Right atrium auricular region (tissue), 2 donors: ENCODE results near the gene CREB3L2. TPM values are rescaled to one million over a fixed set of nuclear protein-coding genes. Genes with fewer than 3 reads are reported as not detected.

Experiments
- DNase-seq: peaks from one replicate; pipeline ENCODE4 v3.0.0-alpha.2; 2019; ENCODE audit warnings: low spot score
- H3K27ac ChIP-seq, 2 donors: fragments of 200-600 bp; sonication (generic); 1 replicate in 1 of 2; 2 replicates in 1 of 2; pipeline ENCODE4 v1.5.1; 2016 to 2019
- H3K27me3 ChIP-seq, 2 donors: fragments of 200-600 bp; sonication (generic); one replicate each; pipeline versions ENCODE4 v1.5.1 to v1.6.0; 2017 to 2019
- H3K36me3 ChIP-seq: fragments of 200-600 bp; sonication (generic); one replicate; pipeline ENCODE4 v1.5.1; 2016
- H3K4me1 ChIP-seq, 2 donors: fragments of 200-600 bp; sonication (generic); one replicate each; pipeline versions ENCODE4 v1.5.1 to v1.6.0; 2017 to 2019
- H3K4me3 ChIP-seq, 2 donors: fragments of 200-600 bp; sonication (generic); 1 replicate in 1 of 2; 2 replicates in 1 of 2; pipeline ENCODE4 v1.5.1; 2017 to 2019; ENCODE audit warnings: mild to moderate bottlenecking in 1 of 2, moderate library complexity in 1 of 2
- H3K9me3 ChIP-seq, 2 donors: fragments of 200-600 bp; sonication (generic); one replicate each; pipeline ENCODE4 v1.5.1; 2019
- total RNA-seq, 2 donors: library from RNA; depleted of rRNA; stranded (reverse); fragments of >200 nt; gene quantifications; one replicate each; pipeline ENCODE4 v1.1.0, GENCODE V29; 2016
- TF ChIP-seq, protein P1 (sequence below), 2 donors: fragments of 200-600 bp; sonication (generic); IDR thresholded peaks; one replicate each; pipeline ENCODE4 v1.5.1; 2019; ENCODE audit warnings: antibody characterized with exemption in 2 of 2

CREB3L2 gene
- total RNA-seq, 2 donors from 2014 or later, result 25.6 to 39.6 TPM

DNA sequence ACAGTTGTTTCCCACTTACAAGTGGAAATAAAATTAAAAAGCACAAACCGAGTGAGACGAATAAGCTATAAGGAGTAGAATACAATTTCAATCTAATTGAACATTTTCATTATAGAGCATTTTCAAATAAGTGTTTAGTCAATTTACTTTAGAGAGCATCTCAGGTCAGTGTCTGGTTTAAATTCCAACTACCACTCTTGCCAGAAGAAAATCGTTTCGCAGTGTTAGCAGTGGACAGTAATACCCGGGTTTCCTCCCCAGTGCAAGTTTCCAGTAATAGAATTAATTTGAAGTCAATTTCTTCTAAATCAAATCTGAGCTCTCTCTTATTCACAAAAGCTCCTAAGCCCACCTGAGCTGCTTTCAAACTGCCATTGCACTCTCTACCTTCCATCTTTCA is 45.7 kb downstream of the CREB3L2 start:
- Histone ChIP-seq H3K27ac (peak overlapping the region; percentile 41 to 63), H3K9me3 (no peaks in the 10 kb centered on the region), H3K27me3 (no peaks in the 10 kb centered on the region), H3K4me3 (no peak overlapping the region), H3K36me3 (no peaks in the 10 kb centered on the region), H3K4me1 (peaks cover 0 to 84% of the 10 kb centered on the region in 2 donors)
- TF ChIP-seq, protein P1, sequence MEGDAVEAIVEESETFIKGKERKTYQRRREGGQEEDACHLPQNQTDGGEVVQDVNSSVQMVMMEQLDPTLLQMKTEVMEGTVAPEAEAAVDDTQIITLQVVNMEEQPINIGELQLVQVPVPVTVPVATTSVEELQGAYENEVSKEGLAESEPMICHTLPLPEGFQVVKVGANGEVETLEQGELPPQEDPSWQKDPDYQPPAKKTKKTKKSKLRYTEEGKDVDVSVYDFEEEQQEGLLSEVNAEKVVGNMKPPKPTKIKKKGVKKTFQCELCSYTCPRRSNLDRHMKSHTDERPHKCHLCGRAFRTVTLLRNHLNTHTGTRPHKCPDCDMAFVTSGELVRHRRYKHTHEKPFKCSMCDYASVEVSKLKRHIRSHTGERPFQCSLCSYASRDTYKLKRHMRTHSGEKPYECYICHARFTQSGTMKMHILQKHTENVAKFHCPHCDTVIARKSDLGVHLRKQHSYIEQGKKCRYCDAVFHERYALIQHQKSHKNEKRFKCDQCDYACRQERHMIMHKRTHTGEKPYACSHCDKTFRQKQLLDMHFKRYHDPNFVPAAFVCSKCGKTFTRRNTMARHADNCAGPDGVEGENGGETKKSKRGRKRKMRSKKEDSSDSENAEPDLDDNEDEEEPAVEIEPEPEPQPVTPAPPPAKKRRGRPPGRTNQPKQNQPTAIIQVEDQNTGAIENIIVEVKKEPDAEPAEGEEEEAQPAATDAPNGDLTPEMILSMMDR (IDR thresholded peaks at IDR 0.05), result no peak
- DNase-seq, result no peak

DNA sequence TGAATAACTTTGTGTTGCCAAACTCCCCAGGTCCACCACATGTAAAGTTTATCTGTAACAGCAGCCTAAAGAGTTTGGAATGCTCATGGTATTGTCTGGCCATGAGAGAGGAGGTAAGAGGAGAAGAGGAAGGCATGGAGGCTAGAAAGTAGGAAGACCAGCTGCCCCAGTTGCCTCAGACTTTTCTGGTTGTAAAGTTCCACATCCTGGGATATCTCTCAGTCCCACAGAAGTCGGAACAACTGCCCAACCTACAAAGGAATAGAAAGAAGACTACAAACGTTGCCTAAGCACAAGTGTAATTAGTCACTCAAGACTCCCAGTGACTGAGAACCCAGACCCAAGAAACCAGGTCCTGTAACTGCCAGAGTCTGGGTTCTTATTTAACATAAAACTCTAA is 47.3 kb downstream of the CREB3L2 start:
- no peak overlapping the region for H3K4me3 ChIP-seq
- no peak for DNase-seq
- no peaks in the 10 kb centered on the region for H3K9me3 ChIP-seq
- H3K27ac ChIP-seq, result peak overlapping the region; percentile 55 to 63
- no peaks in the 10 kb centered on the region for H3K27me3 ChIP-seq
- TF ChIP-seq, protein P1 (IDR thresholded peaks at IDR 0.05), result no peak
- H3K4me1 ChIP-seq, result peaks cover 0 to 98% of the 10 kb centered on the region in 2 donors
- no peaks in the 10 kb centered on the region for H3K36me3 ChIP-seq

DNA sequence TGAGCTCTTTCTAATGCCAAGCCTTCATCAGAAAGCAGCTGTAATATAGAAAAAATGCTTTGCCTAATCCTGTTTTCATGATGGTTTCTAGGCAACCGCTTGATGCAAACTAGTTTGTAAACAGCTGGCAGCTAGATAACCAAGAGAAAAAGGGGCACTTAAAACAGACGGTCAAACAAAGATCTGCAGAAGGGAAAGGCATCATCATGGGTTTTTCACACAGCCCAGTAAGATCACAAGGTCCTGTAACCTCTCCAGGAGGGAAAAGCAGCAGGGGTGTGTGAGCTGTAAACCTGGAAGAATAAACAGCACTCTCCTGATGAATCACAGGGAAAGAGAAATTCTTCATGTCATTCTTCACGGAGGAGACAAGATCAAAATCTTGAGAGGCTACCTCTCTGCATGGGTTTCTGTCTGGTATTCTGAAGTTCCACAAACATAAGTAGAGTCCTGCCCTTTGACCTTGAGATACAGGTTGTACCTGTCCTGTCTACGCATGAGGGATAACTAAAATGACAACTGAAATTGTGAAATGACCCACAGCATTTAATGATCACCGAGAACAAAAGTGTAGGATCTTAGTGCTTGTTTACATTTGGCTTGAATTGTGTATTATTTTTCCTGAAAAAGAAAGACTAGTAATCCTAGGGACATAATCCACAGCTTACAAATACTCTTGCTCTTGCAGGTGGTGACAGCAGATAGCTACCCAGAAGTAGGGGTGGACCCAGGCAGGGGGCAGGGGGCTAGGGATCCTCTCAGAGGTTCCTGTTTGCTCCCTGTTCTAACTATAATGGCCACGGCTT is 48.0 kb downstream of the CREB3L2 start:
- Histone ChIP-seq H3K4me3 (no peak overlapping the region), H3K27ac (peak overlapping the region; percentile 55 to 63), H3K9me3 (no peaks in the 10 kb centered on the region), H3K4me1 (peaks cover 0 to 98% of the 10 kb centered on the region in 2 donors), H3K27me3 (no peaks in the 10 kb centered on the region), H3K36me3 (no peaks in the 10 kb centered on the region)
- TF ChIP-seq, protein P1 (IDR thresholded peaks at IDR 0.05), result no peak
- no peak for DNase-seq

DNA sequence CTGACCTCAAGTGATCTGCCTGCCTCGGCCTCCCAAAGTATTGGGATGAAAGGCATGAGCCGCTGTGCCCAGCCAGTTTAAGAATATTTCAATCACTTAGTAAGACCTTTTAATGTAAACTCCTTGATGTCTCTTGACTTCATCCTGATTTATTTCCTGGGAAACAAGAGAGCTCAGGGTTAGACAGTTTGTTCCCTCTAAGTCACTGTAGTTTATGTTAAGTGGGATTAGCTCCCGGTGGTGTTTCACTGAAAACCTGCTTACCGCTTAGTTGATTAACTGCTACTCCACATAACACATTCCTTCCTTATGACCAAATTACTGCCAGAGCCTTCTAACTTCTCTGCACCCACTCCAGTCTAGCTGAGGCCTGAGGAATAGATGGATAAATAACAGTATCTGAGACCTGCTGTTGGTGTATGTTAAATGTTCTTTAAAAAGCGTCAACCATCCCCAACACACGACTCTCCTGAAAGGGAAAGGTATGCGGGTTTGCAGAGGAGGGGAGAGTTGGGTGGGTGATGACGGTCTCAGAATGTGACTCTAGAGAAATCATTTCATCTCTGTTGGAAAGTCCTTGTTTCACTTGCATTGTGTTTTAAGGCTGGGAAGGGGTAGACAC is 48.7 kb downstream of the CREB3L2 start:
- Histone ChIP-seq H3K36me3 (no peaks in the 10 kb centered on the region), H3K9me3 (no peaks in the 10 kb centered on the region), H3K27ac (peak overlapping the region; percentile 55 to 63), H3K4me1 (peaks cover 0 to 98% of the 10 kb centered on the region in 2 donors), H3K27me3 (no peaks in the 10 kb centered on the region), H3K4me3 (no peak overlapping the region)
- TF ChIP-seq, protein P1 (IDR thresholded peaks at IDR 0.05), result no peak
- DNase-seq, result no peak

DNA sequence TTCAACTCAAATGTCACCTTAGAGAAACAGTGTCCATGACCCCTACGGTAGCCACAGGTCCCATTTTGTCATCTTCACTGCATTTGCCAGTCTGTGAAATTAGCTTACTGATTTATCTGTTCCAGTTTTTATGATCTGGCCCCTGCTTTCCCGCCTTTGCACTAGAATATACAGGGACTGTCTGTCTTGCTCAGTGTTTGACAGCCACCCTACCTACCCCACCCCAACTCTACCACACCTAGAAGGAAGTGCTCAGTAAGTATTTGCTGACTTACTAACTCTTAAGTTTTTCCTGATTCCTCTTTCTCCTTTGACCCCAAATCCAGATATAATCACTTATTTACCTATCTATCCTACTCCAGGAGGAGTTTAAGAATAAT is 49.5 kb downstream of the CREB3L2 start:
- H3K4me1 ChIP-seq, result peaks cover 0 to 98% of the 10 kb centered on the region in 2 donors
- no peaks in the 10 kb centered on the region for H3K36me3 ChIP-seq
- no peaks in the 10 kb centered on the region for H3K27me3 ChIP-seq
- TF ChIP-seq, protein P1 (IDR thresholded peaks at IDR 0.05), result no peak
- peak overlapping the region; percentile 55 to 63 for H3K27ac ChIP-seq
- H3K4me3 ChIP-seq, result no peak overlapping the region
- H3K9me3 ChIP-seq, result no peaks in the 10 kb centered on the region
- no peak for DNase-seq
